HG02642 (cell line): ENCODE measurements around the gene CLCA4.
"Not testable (repeated sequence)": the region's sequence is repeated elsewhere in the genome, so short reads cannot be mapped to it uniquely, and the experiment has no call there.

Experiments
- ATAC-seq: cut with Tn5 transposase; IDR thresholded peaks from one replicate; pipeline ENCODE4 v1.9.1; 2021; ENCODE audit warnings: mild to moderate bottlenecking; ENCODE audit not compliant: unreplicated experiment, poor library complexity

The CLCA4 gene

GRCh38 chr1:86596741-86597290 is 49.9 kb downstream of the CLCA4 start:
- no peak for ATAC-seq

- not testable (repeated sequence) for ATAC-seq
These were observed 59.2 kb downstream of the CLCA4 start for GRCh38 chr1:86606080-86606479.

GRCh38 chr1:86616433-86616832 is 69.6 kb downstream of the CLCA4 start:
- no peak for ATAC-seq

GRCh38 chr1:86616871-86617270 is 70.0 kb downstream of the CLCA4 start:
- peak; percentile 100 for ATAC-seq

- ATAC-seq = no peak
These were observed 71.5 kb downstream of the CLCA4 start for GRCh38 chr1:86618358-86618757.

GRCh38 chr1:86619313-86619712 is 72.4 kb downstream of the CLCA4 start:
- no peak for ATAC-seq

- ATAC-seq = no peak
These were observed 74.4 kb downstream of the CLCA4 start for GRCh38 chr1:86621286-86621685.
